ENCODE data around the gene SHC2.

SHC2 gene

DNA sequence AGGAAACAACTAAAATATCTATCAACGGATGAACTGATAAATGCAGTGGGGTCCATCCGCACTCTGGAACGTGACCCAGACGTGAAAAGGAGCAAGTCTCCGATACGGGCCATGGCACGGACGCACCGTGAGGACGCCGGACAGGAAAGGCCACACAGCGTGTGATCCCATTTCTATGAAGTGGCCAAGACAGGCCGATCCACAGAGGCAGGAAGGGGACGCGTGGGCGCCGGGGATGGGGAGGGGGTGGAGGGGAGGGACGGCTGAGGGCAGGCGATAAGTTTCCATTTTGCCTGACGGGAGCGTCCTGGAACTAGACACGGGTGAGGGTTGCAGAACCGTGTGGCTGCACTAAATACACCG lies 13.8 kb downstream of the SHC2 start:
- ATAC-seq: no peak
- TF ChIP-seq ESRRG (CRISPR knock-in tag; IDR thresholded peaks at IDR 0.05) (no peak), TCF4 (CRISPR knock-in tag; IDR thresholded peaks at IDR 0.05; ENCODE audit: borderline replicate concordance) (no peak), POU6F1 (CRISPR knock-in tag; IDR thresholded peaks at IDR 0.05; ENCODE audit: borderline replicate concordance, low read depth) (no peak), OSR1 (CRISPR knock-in tag; IDR thresholded peaks at IDR 0.05) (no peak), ISL1 (CRISPR knock-in tag; IDR thresholded peaks at IDR 0.05) (no peak), ZNF565 (CRISPR knock-in tag; conservative IDR thresholded peaks at IDR 0.05; ENCODE audit: low read depth) (no peak), TOX (CRISPR knock-in tag; IDR thresholded peaks at IDR 0.05; ENCODE audit: borderline replicate concordance) (no peak), GLIS3 (CRISPR knock-in tag; IDR thresholded peaks at IDR 0.05) (no peak), PPARA (CRISPR knock-in tag; IDR thresholded peaks at IDR 0.05; ENCODE audit: borderline replicate concordance) (no peak), BACH2 (CRISPR knock-in tag; IDR thresholded peaks at IDR 0.05; ENCODE audit: borderline replicate concordance) (no peak), SNAI2 (CRISPR knock-in tag; IDR thresholded peaks at IDR 0.05) (no peak), ARNTL (CRISPR knock-in tag; IDR thresholded peaks at IDR 0.05; ENCODE audit: borderline replicate concordance, low read depth) (no peak), ZFP3 (CRISPR knock-in tag; IDR thresholded peaks at IDR 0.05) (no peak), RARB (CRISPR knock-in tag; IDR thresholded peaks at IDR 0.05) (no peak), ZC3H10 (CRISPR knock-in tag; IDR thresholded peaks at IDR 0.05) (no peak), ZNF70 (CRISPR knock-in tag; IDR thresholded peaks at IDR 0.05) (no peak), TSHZ2 (CRISPR knock-in tag; IDR thresholded peaks at IDR 0.05) (no peak)
- TF ChIP-seq, protein P1, sequence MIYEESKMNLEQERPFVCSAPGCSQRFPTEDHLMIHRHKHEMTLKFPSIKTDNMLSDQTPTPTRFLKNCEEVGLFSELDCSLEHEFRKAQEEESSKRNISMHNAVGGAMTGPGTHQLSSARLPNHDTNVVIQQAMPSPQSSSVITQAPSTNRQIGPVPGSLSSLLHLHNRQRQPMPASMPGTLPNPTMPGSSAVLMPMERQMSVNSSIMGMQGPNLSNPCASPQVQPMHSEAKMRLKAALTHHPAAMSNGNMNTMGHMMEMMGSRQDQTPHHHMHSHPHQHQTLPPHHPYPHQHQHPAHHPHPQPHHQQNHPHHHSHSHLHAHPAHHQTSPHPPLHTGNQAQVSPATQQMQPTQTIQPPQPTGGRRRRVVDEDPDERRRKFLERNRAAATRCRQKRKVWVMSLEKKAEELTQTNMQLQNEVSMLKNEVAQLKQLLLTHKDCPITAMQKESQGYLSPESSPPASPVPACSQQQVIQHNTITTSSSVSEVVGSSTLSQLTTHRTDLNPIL (CRISPR knock-in tag; IDR thresholded peaks at IDR 0.05; ENCODE audit: low read depth): no peak
- TF ChIP-seq, protein P2, sequence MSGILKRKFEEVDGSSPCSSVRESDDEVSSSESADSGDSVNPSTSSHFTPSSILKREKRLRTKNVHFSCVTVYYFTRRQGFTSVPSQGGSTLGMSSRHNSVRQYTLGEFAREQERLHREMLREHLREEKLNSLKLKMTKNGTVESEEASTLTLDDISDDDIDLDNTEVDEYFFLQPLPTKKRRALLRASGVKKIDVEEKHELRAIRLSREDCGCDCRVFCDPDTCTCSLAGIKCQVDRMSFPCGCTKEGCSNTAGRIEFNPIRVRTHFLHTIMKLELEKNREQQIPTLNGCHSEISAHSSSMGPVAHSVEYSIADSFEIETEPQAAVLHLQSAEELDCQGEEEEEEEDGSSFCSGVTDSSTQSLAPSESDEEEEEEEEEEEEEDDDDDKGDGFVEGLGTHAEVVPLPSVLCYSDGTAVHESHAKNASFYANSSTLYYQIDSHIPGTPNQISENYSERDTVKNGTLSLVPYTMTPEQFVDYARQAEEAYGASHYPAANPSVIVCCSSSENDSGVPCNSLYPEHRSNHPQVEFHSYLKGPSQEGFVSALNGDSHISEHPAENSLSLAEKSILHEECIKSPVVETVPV (CRISPR knock-in tag; IDR thresholded peaks at IDR 0.05): no peak

DNA sequence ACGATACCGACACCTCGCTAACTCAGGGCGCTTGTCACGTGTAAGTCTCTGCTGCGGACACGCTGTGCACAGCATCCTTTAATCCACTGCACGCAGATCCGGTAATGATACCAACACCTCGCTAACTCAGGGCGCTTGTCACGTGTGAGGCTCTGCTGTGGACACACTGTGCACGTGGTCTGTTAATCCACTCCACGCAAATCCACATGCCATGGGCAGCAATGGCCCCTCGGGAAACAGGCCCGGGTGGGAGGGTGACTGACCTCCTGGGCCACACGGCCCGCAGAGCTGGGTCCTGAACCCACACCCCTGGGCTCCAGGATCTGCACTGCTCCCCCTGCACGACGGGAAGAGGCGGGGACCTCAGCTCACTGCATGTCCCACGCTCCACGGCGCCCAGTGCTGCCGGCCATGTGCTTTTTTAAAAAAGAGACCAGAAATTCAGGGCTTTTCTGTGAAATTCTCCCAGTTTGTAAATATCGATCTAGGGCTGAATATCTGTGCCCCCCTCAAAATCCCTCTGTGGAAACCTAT lies 16.1 kb downstream of the SHC2 start:
- no peak for ATAC-seq
- TF ChIP-seq ESRRG (CRISPR knock-in tag; IDR thresholded peaks at IDR 0.05) (no peak), BACH2 (CRISPR knock-in tag; IDR thresholded peaks at IDR 0.05; ENCODE audit: borderline replicate concordance) (no peak), TSHZ2 (CRISPR knock-in tag; IDR thresholded peaks at IDR 0.05) (no peak), OSR1 (CRISPR knock-in tag; IDR thresholded peaks at IDR 0.05) (no peak), GLIS3 (CRISPR knock-in tag; IDR thresholded peaks at IDR 0.05) (no peak), ZFP3 (CRISPR knock-in tag; IDR thresholded peaks at IDR 0.05) (no peak), TOX (CRISPR knock-in tag; IDR thresholded peaks at IDR 0.05; ENCODE audit: borderline replicate concordance) (no peak), ZNF565 (CRISPR knock-in tag; conservative IDR thresholded peaks at IDR 0.05; ENCODE audit: low read depth) (no peak), ARNTL (CRISPR knock-in tag; IDR thresholded peaks at IDR 0.05; ENCODE audit: borderline replicate concordance, low read depth) (no peak), POU6F1 (CRISPR knock-in tag; IDR thresholded peaks at IDR 0.05; ENCODE audit: borderline replicate concordance, low read depth) (no peak), TCF4 (CRISPR knock-in tag; IDR thresholded peaks at IDR 0.05; ENCODE audit: borderline replicate concordance) (no peak), SNAI2 (CRISPR knock-in tag; IDR thresholded peaks at IDR 0.05) (no peak), PATZ1 (CRISPR knock-in tag; IDR thresholded peaks at IDR 0.05; ENCODE audit: borderline replicate concordance) (no peak), PPARA (CRISPR knock-in tag; IDR thresholded peaks at IDR 0.05; ENCODE audit: borderline replicate concordance) (no peak), CSDC2 (CRISPR knock-in tag; IDR thresholded peaks at IDR 0.05) (no peak), RARB (CRISPR knock-in tag; IDR thresholded peaks at IDR 0.05) (no peak)
- TF ChIP-seq, protein P1 (CRISPR knock-in tag; IDR thresholded peaks at IDR 0.05; ENCODE audit: low read depth): no peak

All from SK-N-SH treated with all-trans-retinoic acid at 6 μM for 48 hours (cell line).